Ascending aorta (tissue), 2 donors: ENCODE results near the gene PDCD7. TPM values are rescaled to one million over a fixed set of nuclear protein-coding genes. Genes with fewer than 3 reads are reported as not detected.

Experiments used
- DNase-seq, 2 donors: peaks; one replicate each; pipeline ENCODE4 v3.0.0-alpha.2; 2019; ENCODE audit warnings: low spot score in 2 of 2
- H3K27ac ChIP-seq, 2 donors: fragments of 200-600 bp; sonication (generic); one replicate each; pipeline ENCODE4 v1.5.1; 2016 to 2017; ENCODE audit warnings: mild to moderate bottlenecking in 1 of 2
- H3K27me3 ChIP-seq: fragments of 200-600 bp; sonication (generic); one replicate; pipeline ENCODE4 v1.5.1; 2017
- H3K36me3 ChIP-seq, 2 donors: fragments of 200-600 bp; sonication (generic); one replicate each; pipeline ENCODE4 v1.5.1; 2016
- H3K4me1 ChIP-seq, 2 donors: fragments of 200-600 bp; sonication (generic); one replicate each; pipeline ENCODE4 v1.5.1; 2016 to 2017; ENCODE audit warnings: mild to moderate bottlenecking in 1 of 2
- H3K4me3 ChIP-seq, 2 donors: fragments of 200-600 bp; sonication (generic); one replicate each; pipeline ENCODE4 v1.5.1; 2016 to 2017; ENCODE audit warnings: mild to moderate bottlenecking in 1 of 2
- H3K9me3 ChIP-seq, 2 donors: fragments of 200-600 bp; sonication (generic); one replicate each; pipeline ENCODE4 v1.5.1; 2016
- intact Hi-C: fragments of 100-400 bp; cut with DNase I; formaldehyde crosslinking; loops from one replicate; pipeline ENCODE4 v1.15.1; 2023
- total RNA-seq: library from RNA; depleted of rRNA; stranded (reverse); fragments of >200 nt; gene quantifications from one replicate; pipeline ENCODE4 v1.1.0, GENCODE V29; 2016
- TF ChIP-seq, protein P1 (sequence below), 3 experiments: fragments of 200-600 bp in 2 of 3; fragments of 450-650 bp in 1 of 3; sonication (generic) in 2 of 3; IDR thresholded peaks; one replicate each; pipeline ENCODE4 v1.5.1; 2016 to 2019; ENCODE audit warnings: antibody characterized with exemption in 3 of 3, mild to moderate bottlenecking in 1 of 3, moderate library complexity in 1 of 3

The PDCD7 gene
- total RNA-seq, 1 donor from 2014 or later = 9.2 TPM

GRCh38 chr15:65071381-65071811, 62.2 kb downstream of the PDCD7 start:
- peak; percentile 61 to 89 for DNase-seq
- no peaks in the 10 kb centered on the region for H3K27me3 ChIP-seq
- H3K4me3 ChIP-seq = no peak overlapping the region
- no peaks in the 10 kb centered on the region for H3K36me3 ChIP-seq
- H3K9me3 ChIP-seq = no peaks in the 10 kb centered on the region
- intact Hi-C loops = no loop called here
- peaks cover 12 to 52% of the 10 kb centered on the region in 2 donors for H3K4me1 ChIP-seq
- TF ChIP-seq, protein P1, sequence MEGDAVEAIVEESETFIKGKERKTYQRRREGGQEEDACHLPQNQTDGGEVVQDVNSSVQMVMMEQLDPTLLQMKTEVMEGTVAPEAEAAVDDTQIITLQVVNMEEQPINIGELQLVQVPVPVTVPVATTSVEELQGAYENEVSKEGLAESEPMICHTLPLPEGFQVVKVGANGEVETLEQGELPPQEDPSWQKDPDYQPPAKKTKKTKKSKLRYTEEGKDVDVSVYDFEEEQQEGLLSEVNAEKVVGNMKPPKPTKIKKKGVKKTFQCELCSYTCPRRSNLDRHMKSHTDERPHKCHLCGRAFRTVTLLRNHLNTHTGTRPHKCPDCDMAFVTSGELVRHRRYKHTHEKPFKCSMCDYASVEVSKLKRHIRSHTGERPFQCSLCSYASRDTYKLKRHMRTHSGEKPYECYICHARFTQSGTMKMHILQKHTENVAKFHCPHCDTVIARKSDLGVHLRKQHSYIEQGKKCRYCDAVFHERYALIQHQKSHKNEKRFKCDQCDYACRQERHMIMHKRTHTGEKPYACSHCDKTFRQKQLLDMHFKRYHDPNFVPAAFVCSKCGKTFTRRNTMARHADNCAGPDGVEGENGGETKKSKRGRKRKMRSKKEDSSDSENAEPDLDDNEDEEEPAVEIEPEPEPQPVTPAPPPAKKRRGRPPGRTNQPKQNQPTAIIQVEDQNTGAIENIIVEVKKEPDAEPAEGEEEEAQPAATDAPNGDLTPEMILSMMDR (IDR thresholded peaks at IDR 0.05) = no peak
- peak overlapping the region; percentile 97 for H3K27ac ChIP-seq

GRCh38 chr15:65069779-65070546, 63.6 kb downstream of the PDCD7 start:
- intact Hi-C loops = no loop called here

GRCh38 chr15:65069179-65069578, 64.4 kb downstream of the PDCD7 start:
- no peak for DNase-seq
- H3K27me3 ChIP-seq = no peaks in the 10 kb centered on the region
- H3K27ac ChIP-seq = peak overlapping the region; percentile 97
- H3K4me1 ChIP-seq = peaks cover 14 to 56% of the 10 kb centered on the region in 2 donors
- intact Hi-C loops = no loop called here
- H3K36me3 ChIP-seq = peaks cover 0 to 12% of the 10 kb centered on the region in 2 donors
- H3K9me3 ChIP-seq = no peaks in the 10 kb centered on the region
- TF ChIP-seq, protein P1 (IDR thresholded peaks at IDR 0.05) = no peak
- no peak overlapping the region for H3K4me3 ChIP-seq

More at GRCh38 chr15:65069779-65070546, 63.6 kb downstream of the PDCD7 start:
- no peaks in the 10 kb centered on the region for H3K27me3 ChIP-seq
- no peaks in the 10 kb centered on the region for H3K9me3 ChIP-seq
- H3K36me3 ChIP-seq = peaks cover 0 to 8% of the 10 kb centered on the region in 2 donors
- TF ChIP-seq, protein P1 (IDR thresholded peaks at IDR 0.05) = no peak
- no peak for DNase-seq
- peak overlapping the region; percentile 97 for H3K27ac ChIP-seq
- no peak overlapping the region for H3K4me3 ChIP-seq
- peaks cover 12 to 49% of the 10 kb centered on the region in 2 donors for H3K4me1 ChIP-seq

DNA sequence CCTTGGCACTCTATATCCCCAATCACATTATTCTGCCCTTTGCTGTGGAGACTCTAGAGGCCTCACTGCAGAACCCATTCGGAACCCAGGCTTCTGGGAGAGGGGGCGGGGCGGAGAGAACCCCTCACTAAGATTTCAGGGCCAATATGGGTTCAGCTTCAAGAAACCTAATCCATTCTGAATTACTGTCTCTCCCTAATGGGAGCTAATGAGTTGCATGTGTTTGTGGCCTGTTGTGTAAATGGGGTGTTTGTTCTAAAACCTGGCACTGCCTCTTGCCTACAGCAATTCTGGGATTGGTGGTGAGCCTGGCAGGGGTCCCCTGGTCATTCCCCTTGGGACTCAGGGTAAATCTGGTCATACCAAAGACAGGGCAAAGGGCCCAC, 65.2 kb downstream of the PDCD7 start:
- Histone ChIP-seq H3K4me3 (peak overlapping the region; percentile 56 to 75), H3K27ac (peak overlapping the region; percentile 97), H3K4me1 (peaks cover 22 to 64% of the 10 kb centered on the region in 2 donors), H3K9me3 (no peaks in the 10 kb centered on the region), H3K27me3 (no peaks in the 10 kb centered on the region), H3K36me3 (peaks cover 6 to 12% of the 10 kb centered on the region in 2 donors)
- intact Hi-C loops = no loop called here
- DNase-seq = no peak
- TF ChIP-seq, protein P1 (IDR thresholded peaks at IDR 0.05) = no peak

DNA sequence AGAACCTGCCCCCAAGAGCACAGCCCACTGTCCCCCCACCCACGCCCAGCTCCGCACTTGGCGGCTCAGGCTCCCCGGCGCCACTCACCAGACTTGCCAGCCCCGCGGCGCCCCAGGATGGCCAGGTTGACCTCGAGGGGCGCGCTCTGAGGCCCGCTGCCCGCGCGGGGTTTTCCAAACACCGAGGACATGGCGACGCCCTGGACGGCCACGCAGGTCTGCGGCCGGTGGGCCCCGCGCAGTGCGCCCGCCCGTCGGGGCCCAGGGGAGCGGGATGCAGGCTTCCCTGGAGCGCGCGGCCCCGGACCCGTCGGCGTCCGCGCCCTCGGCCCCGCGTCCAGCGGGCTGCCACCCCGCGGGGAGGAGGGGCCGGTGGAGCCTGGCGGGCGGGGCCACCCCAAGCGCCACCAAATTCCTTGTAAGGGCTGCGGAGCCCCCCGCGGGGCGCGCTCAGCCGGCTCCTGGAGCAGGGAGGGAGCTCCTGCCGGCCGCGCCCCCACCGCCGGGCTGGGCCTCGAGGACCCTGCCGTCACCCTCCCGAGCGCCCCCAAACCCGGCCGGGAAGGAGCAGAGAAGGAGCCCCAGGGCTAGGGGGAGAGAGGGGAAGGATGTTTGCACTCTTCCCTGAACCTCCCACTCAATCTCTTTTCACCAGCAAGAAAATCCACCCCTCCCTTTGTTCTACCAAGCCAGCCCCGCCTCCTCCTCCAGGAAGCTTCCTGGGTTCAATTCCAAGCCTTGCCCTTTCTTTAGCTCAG, 65.8 kb downstream of the PDCD7 start, which contains the start of gene RASL12:
TSS of gene RASL12 (minus strand) at position 347 of the 758 bp plus-strand sequence. CDS start at position 191, 156 bp downstream.
- H3K9me3 ChIP-seq = no peaks in the 10 kb centered on the region
- DNase-seq = peak in 1 of 2 donors; percentile 85
- peaks cover 6 to 12% of the 10 kb centered on the region in 2 donors for H3K36me3 ChIP-seq
- peak within 1 kb of the TSS; percentile 56 to 75 for H3K4me3 ChIP-seq
- TF ChIP-seq, protein P1 (IDR thresholded peaks at IDR 0.05) = no peak
- no peaks in the 10 kb centered on the region for H3K27me3 ChIP-seq
- H3K27ac ChIP-seq = peak within 1 kb of the TSS; percentile 97
- peaks cover 25 to 70% of the 10 kb centered on the region in 2 donors for H3K4me1 ChIP-seq
- intact Hi-C loops = loop anchor here (2.0 kb wide), 1 partner anchor 21 kb away; no protein-coding TSS in a partner anchor

Other genes starting within 250 kb of the PDCD7 start
- 28.6 TPM for gene ANKDD1A, start 221.9 kb downstream of the PDCD7 start, total RNA-seq
- 41.5 TPM for gene SPG21, start 143.9 kb downstream of the PDCD7 start, total RNA-seq
- gene MTFMT, start 104.2 kb downstream of the PDCD7 start, total RNA-seq = 54.7 TPM
- gene SLC51B, start 88.4 kb downstream of the PDCD7 start, total RNA-seq = not detected
- 187 TPM for gene RASL12, start 65.8 kb downstream of the PDCD7 start, total RNA-seq
- 0.21 TPM for gene KBTBD13, start 57.1 kb downstream of the PDCD7 start, total RNA-seq
- gene UBAP1L, start 18.6 kb downstream of the PDCD7 start, total RNA-seq = 10.9 TPM
- 13.7 TPM for gene CLPX, start 51.5 kb upstream of the PDCD7 start, total RNA-seq
- 1.8 TPM for gene CILP, start 77.7 kb upstream of the PDCD7 start, total RNA-seq
- 2.9 TPM for gene PARP16, start 153.1 kb upstream of the PDCD7 start, total RNA-seq
- gene RNU5A-1, start 162.2 kb upstream of the PDCD7 start, total RNA-seq = not detected
- gene RNU5B-1, start 170.9 kb upstream of the PDCD7 start, total RNA-seq = not detected
- gene IGDCC3, start 244.2 kb upstream of the PDCD7 start, total RNA-seq = not detected